NCI-H446 (cell line): ENCODE measurements around the gene DONSON.

Source experiments
- DNase-seq, 2 experiments: peaks; one replicate each; lab custom pipeline; 2025; lab: John Stamatoyannopoulos, UW

DONSON gene

DNA sequence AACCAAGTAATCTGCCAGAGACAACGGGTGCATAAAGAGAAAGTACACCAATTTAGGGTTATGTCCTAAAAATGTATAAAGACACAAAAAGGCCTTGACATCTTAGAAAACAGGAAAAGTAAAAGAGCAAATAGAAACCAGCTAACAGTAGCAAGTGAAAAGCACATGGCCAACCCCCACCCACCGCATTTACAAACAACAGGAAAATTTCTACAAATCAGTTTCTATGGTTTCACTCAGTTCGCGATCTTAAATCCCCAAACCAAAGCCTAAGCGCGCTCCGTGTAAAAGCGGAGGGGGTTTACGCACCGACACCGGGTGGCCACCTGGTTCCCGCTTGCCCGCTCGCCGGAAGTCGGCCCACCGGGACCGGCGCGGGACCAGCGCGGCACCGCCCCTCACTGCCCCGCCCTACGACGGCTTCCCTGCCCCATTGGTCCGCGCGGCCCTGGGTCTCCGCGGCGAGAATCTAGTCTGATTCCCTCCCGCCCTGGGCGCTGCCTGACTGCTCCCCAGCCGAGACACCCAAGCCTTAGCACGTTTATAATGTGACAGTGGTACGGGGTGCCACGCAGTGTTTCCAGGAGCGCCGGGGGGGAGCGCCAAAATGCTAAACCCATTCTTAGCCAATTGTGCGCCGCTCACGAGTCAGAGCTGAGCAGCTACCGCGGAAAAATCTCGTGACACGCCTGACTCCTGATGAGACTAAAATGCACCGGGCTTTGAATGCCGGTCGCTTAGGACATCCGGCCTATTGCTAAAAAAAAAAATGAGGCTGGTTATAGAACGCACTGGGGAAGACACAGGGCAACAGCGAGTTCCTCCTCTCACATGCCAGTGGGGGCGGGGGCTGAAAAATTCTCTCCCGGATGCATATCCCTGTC, 46.5 kb downstream of the DONSON start, which contains the start of gene GART:
Gene GART (minus strand): TSS at position 362 of the 884 bp plus-strand sequence. CDS start 2,802 bp downstream, outside the sequence.
- peak; percentile 79 to 83 for DNase-seq

DNA sequence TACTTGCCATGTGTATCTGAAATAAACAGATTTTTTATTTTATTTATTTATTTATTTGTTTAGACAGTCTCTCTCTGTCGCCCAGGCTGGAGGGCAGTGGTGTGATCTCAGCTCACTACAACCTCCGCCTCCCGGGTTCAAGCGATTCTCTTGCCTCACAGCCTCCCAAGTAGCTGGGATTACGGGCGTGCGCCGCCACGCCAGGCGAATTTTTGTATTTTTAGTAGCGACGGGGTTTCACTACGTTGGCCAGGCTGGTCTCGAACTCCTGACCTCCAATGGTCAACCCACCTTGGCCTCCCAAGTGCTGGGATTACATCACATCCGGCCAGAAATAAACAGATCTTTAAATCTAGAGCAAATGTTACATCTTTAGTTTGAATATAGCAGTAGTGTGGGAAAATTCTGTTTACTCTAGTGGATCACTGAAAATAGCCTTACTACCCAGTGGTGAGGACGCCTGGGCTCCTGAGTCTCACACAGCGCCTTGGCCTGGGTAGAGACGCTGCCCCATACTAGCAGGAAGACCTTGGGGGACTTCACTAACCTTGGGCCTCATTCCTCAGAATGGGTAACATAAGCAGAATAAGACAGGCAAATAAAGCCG, 47.3 kb downstream of the DONSON start:
- no peak for DNase-seq

GRCh38 chr21:33540711-33541104, 47.8 kb downstream of the DONSON start:
- no peak for DNase-seq

- DNase-seq, result no peak
Measured at GRCh38 chr21:33539616-33540015, 48.9 kb downstream of the DONSON start.

DNA sequence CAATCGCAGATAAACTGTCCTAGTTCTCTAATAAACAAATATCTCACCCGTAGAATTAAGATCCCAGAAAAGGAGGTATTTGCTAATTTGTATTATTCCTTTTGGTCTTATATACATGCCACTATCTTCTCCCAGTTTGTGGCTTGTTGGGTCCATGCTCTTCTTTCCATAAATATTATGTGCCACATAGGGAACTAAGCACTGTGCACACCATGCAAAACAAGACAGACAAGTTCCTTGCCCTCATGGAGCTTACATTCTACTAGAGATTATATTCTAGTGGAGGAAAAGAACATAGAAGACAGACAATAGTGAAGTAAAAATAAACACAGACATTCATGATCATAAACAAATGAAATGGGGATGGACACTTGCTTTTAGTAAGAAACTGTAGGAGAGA, 51.3 kb downstream of the DONSON start:
- DNase-seq, result no peak

- DNase-seq, result no peak
Measured at GRCh38 chr21:33531007-33531406, 57.5 kb downstream of the DONSON start.
